ENCODE results near the gene TMEM176B.

DNA sequence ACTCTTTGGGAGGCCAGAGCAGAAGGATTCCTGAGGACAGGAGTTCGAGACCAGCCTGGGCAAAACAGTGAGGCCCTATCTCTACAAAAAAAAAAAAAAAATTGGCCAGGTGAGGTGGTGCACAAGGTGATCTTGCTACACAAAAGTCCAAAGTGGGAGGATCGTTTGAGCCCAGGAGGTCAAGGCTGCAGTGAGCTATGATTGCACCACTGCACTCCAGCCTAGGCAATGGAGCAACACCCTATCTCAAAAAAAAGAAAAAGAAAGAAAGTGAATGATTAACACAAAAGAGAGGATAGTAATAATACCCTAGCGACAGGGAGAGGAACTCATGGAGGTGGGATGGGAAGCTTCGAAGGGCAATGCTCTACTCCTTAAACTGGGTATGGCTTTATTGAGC is 30.4 kb downstream of the TMEM176B start:
- TF ChIP-seq CTCF (IDR thresholded peaks at IDR 0.05; ENCODE audit: extremely low read depth in 1 of 2, insufficient read depth in 1 of 2, low read depth in 1 of 2, low read length in 2 of 2) (no peak), POLR2A (IDR thresholded peaks at IDR 0.05; ENCODE audit: low read depth, low read length) (no peak), JUN (IDR thresholded peaks at IDR 0.05; ENCODE audit: borderline replicate concordance, insufficient read depth, insufficient read length, low read depth) (no peak), FOS (IDR thresholded peaks at IDR 0.05; ENCODE audit: borderline replicate concordance, insufficient read depth, low read length) (no peak), POLR2AphosphoS5 (IDR thresholded peaks at IDR 0.05; ENCODE audit: insufficient read depth, low read depth, low read length) (no peak), EZH2 (IDR thresholded peaks at IDR 0.05; ENCODE audit: borderline replicate concordance, low read depth, low read length, severe bottlenecking) (no peak), MYC (IDR thresholded peaks at IDR 0.05; ENCODE audit: low read depth, low read length) (no peak), MAX (IDR thresholded peaks at IDR 0.05; ENCODE audit: insufficient read depth, insufficient read length) (no peak), GATA2 (IDR thresholded peaks at IDR 0.05; ENCODE audit: insufficient read depth, insufficient read length, low read depth, low read length) (no peak)
